PFSK-1 (cell line): ENCODE measurements around the gene IPCEF1.

Experiments
- FOXP2 ChIP-seq: optimal IDR thresholded peaks from 2 replicates; pipeline ENCODE3; 2011; ENCODE audit warnings: borderline replicate concordance, control low read depth, inconsistent platforms; ENCODE audit not compliant: insufficient read depth; ENCODE audit errors: extremely low read length, extremely low read depth
- POLR2AphosphoS5 ChIP-seq: IDR thresholded peaks from 2 replicates; pipeline ENCODE4 v1.6.1; 2012; ENCODE audit warnings: low read depth, mild to moderate bottlenecking, control low read depth, low read length, moderate library complexity
- SIN3A ChIP-seq: IDR thresholded peaks from 2 replicates; pipeline ENCODE4 v1.6.1; 2012; ENCODE audit warnings: mild to moderate bottlenecking, low read length, moderate library complexity, borderline replicate concordance; ENCODE audit not compliant: insufficient read depth
- TAF1 ChIP-seq: IDR thresholded peaks from 2 replicates; pipeline ENCODE4 v1.6.1; 2012; ENCODE audit warnings: low read length, control low read depth, borderline replicate concordance; ENCODE audit not compliant: insufficient read depth
- TF ChIP-seq, protein P1 (sequence below), 2 experiments: IDR thresholded peaks; 2 replicates each; pipeline versions ENCODE4 v1.6.1 to v1.8.0; 2011 to 2012; ENCODE audit warnings: low read depth in 2 of 2, low read length in 2 of 2, control low read depth in 1 of 2, inconsistent platforms in 1 of 2, mild to moderate bottlenecking in 1 of 2, moderate library complexity in 1 of 2; ENCODE audit not compliant: insufficient read depth in 1 of 2

IPCEF1 gene

DNA sequence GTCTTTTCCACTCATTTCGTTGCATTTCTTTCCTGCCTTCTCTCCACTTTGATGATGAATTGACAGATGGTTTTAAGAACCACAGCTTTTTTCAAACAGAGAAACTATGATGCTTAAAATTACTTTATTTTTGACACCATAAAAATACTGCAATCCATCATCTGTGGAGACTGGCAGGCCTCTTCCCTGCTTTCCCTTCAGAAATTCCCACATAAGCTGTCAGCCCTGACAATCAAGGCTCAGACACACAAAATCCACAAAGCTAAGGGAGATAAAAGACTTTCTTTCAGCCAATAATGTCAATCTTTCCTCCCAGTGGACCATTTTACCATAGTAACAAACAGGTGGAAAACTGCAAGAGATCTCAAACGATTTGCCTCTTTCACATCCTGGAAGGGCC is 82.4 kb downstream of the IPCEF1 start:
- TF ChIP-seq, protein P1, sequence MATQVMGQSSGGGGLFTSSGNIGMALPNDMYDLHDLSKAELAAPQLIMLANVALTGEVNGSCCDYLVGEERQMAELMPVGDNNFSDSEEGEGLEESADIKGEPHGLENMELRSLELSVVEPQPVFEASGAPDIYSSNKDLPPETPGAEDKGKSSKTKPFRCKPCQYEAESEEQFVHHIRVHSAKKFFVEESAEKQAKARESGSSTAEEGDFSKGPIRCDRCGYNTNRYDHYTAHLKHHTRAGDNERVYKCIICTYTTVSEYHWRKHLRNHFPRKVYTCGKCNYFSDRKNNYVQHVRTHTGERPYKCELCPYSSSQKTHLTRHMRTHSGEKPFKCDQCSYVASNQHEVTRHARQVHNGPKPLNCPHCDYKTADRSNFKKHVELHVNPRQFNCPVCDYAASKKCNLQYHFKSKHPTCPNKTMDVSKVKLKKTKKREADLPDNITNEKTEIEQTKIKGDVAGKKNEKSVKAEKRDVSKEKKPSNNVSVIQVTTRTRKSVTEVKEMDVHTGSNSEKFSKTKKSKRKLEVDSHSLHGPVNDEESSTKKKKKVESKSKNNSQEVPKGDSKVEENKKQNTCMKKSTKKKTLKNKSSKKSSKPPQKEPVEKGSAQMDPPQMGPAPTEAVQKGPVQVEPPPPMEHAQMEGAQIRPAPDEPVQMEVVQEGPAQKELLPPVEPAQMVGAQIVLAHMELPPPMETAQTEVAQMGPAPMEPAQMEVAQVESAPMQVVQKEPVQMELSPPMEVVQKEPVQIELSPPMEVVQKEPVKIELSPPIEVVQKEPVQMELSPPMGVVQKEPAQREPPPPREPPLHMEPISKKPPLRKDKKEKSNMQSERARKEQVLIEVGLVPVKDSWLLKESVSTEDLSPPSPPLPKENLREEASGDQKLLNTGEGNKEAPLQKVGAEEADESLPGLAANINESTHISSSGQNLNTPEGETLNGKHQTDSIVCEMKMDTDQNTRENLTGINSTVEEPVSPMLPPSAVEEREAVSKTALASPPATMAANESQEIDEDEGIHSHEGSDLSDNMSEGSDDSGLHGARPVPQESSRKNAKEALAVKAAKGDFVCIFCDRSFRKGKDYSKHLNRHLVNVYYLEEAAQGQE (IDR thresholded peaks at IDR 0.05; ENCODE audit: insufficient read depth in 1 of 2, low read depth in 2 of 2, low read length in 2 of 2): no peak
- TF ChIP-seq POLR2AphosphoS5 (no peak), SIN3A (no peak), FOXP2 (no peak), TAF1 (no peak)

DNA sequence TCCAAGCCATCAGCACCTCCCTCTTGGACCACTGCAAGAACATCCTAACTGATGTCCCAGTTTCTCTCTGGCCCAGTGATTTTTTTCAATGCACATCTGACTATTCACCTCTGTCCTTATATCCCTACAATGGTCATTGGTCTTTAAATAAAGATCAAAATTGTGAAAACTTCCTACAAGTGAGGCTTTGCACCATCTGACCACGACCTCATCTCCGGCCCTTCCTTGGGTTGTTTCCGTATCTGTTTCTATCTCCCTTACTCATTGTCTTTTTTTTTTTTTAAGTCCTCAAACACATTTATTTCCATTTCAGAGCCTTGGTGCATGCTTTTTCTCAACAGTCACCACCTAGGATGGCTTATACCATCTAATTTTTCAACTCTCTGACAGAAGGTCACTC is 88.1 kb downstream of the IPCEF1 start:
- TF ChIP-seq POLR2AphosphoS5 (no peak), FOXP2 (no peak)

DNA sequence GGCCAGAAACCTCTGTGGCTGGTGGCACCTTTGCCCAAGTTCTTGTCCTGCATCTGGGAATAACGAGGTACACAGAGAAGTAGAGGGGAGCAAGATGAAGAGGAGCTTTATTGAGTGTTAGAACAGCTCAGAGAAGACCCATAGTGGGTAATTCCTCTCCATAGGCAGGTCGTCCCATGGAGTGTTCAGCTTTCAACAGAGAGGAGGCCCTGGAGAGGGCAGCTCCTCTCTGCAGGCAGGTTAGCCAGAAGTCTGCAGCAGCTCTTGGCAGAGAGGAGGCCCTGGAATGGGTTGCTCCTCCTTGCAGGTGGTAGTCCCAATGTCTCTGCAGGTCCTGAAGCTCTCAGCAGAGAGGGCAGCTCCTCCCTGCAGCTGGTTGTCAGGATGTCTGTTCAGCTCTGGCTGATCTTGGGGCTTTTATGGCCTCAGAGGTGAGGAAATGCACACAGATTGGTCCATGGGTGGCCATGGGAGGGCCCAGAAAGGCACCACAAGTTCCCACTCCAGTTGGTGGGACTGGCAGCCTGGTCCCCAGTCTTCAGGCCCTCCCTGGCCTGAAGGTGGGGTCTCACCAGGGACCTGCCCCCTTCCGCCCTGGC is 89.0 kb downstream of the IPCEF1 start:
- TF ChIP-seq, protein P1 (IDR thresholded peaks at IDR 0.05; ENCODE audit: insufficient read depth in 1 of 2, low read depth in 2 of 2, low read length in 2 of 2): no peak
- TF ChIP-seq TAF1: no peak

DNA sequence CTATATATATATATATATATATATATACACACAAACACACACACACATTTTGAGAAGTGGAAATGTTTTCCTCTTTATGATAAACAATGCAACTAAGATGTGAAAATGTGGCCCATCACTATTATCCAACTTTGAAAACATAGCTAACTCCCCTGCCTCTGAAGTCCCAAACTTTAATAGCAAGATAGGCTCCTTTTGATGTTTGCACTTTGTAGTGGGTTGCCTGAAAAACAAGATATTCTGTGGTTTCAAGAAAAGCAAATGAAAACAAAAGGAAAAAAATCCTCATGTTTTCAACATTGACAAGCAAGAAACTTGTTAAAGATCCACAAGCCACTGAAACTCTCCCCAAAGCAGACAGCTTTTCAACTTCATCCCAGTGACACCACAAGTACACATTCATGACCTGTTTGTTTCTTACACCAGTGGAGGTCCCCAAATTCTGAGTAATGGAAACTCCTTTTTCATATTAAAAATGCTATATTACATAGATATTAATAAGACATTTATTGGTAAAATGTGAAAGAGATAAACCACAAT is 90.0 kb downstream of the IPCEF1 start:
- TF ChIP-seq FOXP2 (no peak), SIN3A (no peak)

DNA sequence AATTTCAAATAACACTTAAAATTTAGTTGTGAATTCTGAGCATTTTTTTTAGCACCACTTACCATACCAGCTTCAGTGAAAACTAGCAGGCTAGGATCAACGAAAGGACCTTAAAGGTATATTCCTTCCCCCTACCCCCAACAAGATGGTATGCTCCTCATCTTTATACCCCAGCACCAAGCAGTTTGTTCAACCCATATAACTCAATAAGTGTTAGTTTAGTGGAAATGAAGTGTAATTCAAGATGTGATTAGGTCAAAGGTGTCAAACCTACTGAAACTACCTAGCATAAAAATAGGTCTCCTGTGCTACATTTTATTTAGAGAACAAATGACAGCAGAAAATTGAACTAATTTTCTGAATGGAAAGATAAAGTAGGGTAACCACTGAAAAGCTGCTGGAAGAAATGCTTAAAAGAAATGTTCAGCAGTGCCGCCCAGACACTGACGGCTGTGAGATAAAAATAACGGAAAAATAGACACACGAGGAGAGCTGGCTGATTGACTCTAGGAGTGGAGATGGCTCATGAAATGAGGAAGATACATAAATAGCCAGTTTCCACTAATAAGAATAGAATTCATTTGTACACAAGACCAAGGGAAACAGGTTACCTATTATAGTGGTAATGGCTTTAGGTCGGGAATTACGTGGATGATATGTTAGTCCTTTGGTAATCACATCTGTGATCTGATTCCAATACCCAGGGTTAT is 94.8 kb downstream of the IPCEF1 start:
- TF ChIP-seq, protein P1 (IDR thresholded peaks at IDR 0.05; ENCODE audit: insufficient read depth in 1 of 2, low read depth in 2 of 2, low read length in 2 of 2): no peak
- TF ChIP-seq TAF1 (no peak), POLR2AphosphoS5 (no peak), SIN3A (no peak)

DNA sequence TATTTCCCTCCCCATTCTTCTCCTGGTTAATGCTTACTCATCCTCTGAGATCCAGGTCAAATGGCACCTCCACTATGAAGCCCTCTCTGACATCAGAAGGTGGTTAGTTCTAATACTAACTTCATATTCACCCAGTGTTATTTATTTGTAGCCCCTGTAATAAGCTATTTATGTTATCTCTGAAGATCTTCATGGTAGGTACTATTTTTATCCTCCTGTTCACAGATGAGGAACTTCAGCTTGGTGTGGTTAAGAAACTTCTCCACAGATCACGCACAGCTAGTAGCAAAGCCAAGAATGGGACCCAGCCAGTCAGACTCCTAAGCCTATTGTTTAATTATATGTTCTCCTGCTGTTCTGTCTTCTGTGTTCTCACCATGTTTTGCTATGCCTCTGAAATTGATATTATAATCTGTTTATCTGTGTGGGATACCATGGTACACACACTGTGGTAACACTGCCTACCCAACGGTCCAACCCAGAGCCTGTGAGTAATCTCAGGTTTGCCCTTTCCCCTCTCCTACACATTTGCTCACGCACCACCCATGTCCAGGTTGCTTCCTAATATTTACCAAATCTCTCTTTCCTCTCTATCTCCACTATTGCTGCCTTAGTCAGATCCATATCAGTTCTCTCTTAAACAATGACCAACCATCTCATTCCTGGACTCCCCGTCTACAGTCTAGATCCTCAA is 98.4 kb downstream of the IPCEF1 start:
- TF ChIP-seq, protein P1 (IDR thresholded peaks at IDR 0.05; ENCODE audit: insufficient read depth in 1 of 2, low read depth in 2 of 2, low read length in 2 of 2): no peak
- TF ChIP-seq TAF1 (no peak), POLR2AphosphoS5 (no peak), FOXP2 (no peak), SIN3A (no peak)
